ENCODE data around the gene MAGI2.

MAGI2 gene

GRCh38 chr7:78967046-78967445 lies 486.4 kb downstream of the MAGI2 start:
- no peak overlapping the region for H3K27ac ChIP-seq (ENCODE audit: low read depth, low read length)
- no peaks in the 10 kb centered on the region for H3K9me3 ChIP-seq (ENCODE audit: control insufficient read depth, insufficient read depth, low read length)
- no peaks in the 10 kb centered on the region for H3F3A ChIP-seq (ENCODE audit: control insufficient read depth, insufficient read depth)
- no peaks in the 10 kb centered on the region for H3K36me3 ChIP-seq (ENCODE audit: control insufficient read depth, low read length)
- H3K4me3 ChIP-seq (ENCODE audit: low read length): no peak overlapping the region
- H3K79me2 ChIP-seq (ENCODE audit: control insufficient read depth, low read length): no peaks in the 10 kb centered on the region
- no peaks in the 10 kb centered on the region for H3K9me2 ChIP-seq (replicated peaks; ENCODE audit: control insufficient read depth, low read length)
- no peaks in the 10 kb centered on the region for H4K20me1 ChIP-seq (ENCODE audit: control insufficient read depth, insufficient read depth, low read depth, low read length)
- H3K27me3 ChIP-seq (ENCODE audit: control insufficient read depth, low read length): no peaks in the 10 kb centered on the region
- TF ChIP-seq EZH2phosphoT487 (IDR thresholded peaks at IDR 0.05; ENCODE audit: borderline replicate concordance, low read length) (no peak), CTCF (IDR thresholded peaks at IDR 0.05; ENCODE audit: low read depth, low read length, poor library complexity, severe bottlenecking) (no peak)
- H3K4me2 ChIP-seq (ENCODE audit: low read length): no peak overlapping the region
- no peaks in the 10 kb centered on the region for H3K4me1 ChIP-seq (ENCODE audit: control insufficient read depth, low read length)

GRCh38 chr7:78959477-78959876 lies 494.0 kb downstream of the MAGI2 start:
- H3K36me3 ChIP-seq (ENCODE audit: control insufficient read depth, low read length): no peaks in the 10 kb centered on the region
- H3K4me1 ChIP-seq (ENCODE audit: control insufficient read depth, low read length): no peaks in the 10 kb centered on the region
- no peak overlapping the region for H3K4me2 ChIP-seq (ENCODE audit: low read length)
- TF ChIP-seq CTCF (IDR thresholded peaks at IDR 0.05; ENCODE audit: low read depth, low read length, poor library complexity, severe bottlenecking) (no peak), EZH2phosphoT487 (IDR thresholded peaks at IDR 0.05; ENCODE audit: borderline replicate concordance, low read length) (no peak)
- no peak overlapping the region for H3K4me3 ChIP-seq (ENCODE audit: low read length)
- H3K9me2 ChIP-seq (replicated peaks; ENCODE audit: control insufficient read depth, low read length): no peaks in the 10 kb centered on the region
- H3K9me3 ChIP-seq (ENCODE audit: control insufficient read depth, insufficient read depth, low read length): no peaks in the 10 kb centered on the region
- H3K79me2 ChIP-seq (ENCODE audit: control insufficient read depth, low read length): no peaks in the 10 kb centered on the region
- no peaks in the 10 kb centered on the region for H3F3A ChIP-seq (ENCODE audit: control insufficient read depth, insufficient read depth)
- H3K27ac ChIP-seq (ENCODE audit: low read depth, low read length): no peak overlapping the region
- H3K27me3 ChIP-seq (ENCODE audit: control insufficient read depth, low read length): no peaks in the 10 kb centered on the region
- no peaks in the 10 kb centered on the region for H4K20me1 ChIP-seq (ENCODE audit: control insufficient read depth, insufficient read depth, low read depth, low read length)

GRCh38 chr7:78955329-78955728 lies 498.1 kb downstream of the MAGI2 start:
- no peak overlapping the region for H3K4me2 ChIP-seq (ENCODE audit: low read length)
- no peaks in the 10 kb centered on the region for H3K9me2 ChIP-seq (replicated peaks; ENCODE audit: control insufficient read depth, low read length)
- H3K27me3 ChIP-seq (ENCODE audit: control insufficient read depth, low read length): no peaks in the 10 kb centered on the region
- H3K4me3 ChIP-seq (ENCODE audit: low read length): no peak overlapping the region
- no peaks in the 10 kb centered on the region for H3K36me3 ChIP-seq (ENCODE audit: control insufficient read depth, low read length)
- H3F3A ChIP-seq (ENCODE audit: control insufficient read depth, insufficient read depth): no peaks in the 10 kb centered on the region
- no peak overlapping the region for H3K27ac ChIP-seq (ENCODE audit: low read depth, low read length)
- TF ChIP-seq CTCF (IDR thresholded peaks at IDR 0.05; ENCODE audit: low read depth, low read length, poor library complexity, severe bottlenecking): no peak
- H4K20me1 ChIP-seq (ENCODE audit: control insufficient read depth, insufficient read depth, low read depth, low read length): no peaks in the 10 kb centered on the region
- H3K9me3 ChIP-seq (ENCODE audit: control insufficient read depth, insufficient read depth, low read length): no peaks in the 10 kb centered on the region
- no peaks in the 10 kb centered on the region for H3K79me2 ChIP-seq (ENCODE audit: control insufficient read depth, low read length)
- H3K4me1 ChIP-seq (ENCODE audit: control insufficient read depth, low read length): no peaks in the 10 kb centered on the region
